PC-3 (cell line): ENCODE measurements around the gene C5AR1. TPM values are rescaled to one million over a fixed set of nuclear protein-coding genes. Genes with fewer than 3 reads are reported as not detected.

ENCODE experiments used
- ATAC-seq: fragments of 200-7000 bp; cut with Tn5 transposase; 2 replicates; pipeline ENCODE4 v1.9.1; 2020; ENCODE audit warnings: mild to moderate bottlenecking, moderate library complexity
- BruUV-seq: library from RNA; stranded (reverse); fragments of 400-500 nt; replicated peaks from 2 replicates; lab custom pipeline; 2021; lab: Mats Ljungman, UMichigan
- CTCF ChIA-PET: fragments of 300-600 bp; sonication (Branson Sonifier 250); formaldehyde crosslinking; loops from one replicate; lab custom pipeline; 2022; ENCODE audit warnings: antibody characterized with exemption; lab: Charles Lee
- POLR2A ChIA-PET: fragments of 300-600 bp; sonication (Branson Sonifier 250); formaldehyde crosslinking; loops from one replicate; lab custom pipeline; 2022; ENCODE audit warnings: antibody characterized with exemption; ENCODE audit not compliant: unreplicated experiment; lab: Charles Lee
- DNase-seq: peaks from one replicate; pipeline ENCODE4 v3.0.0-alpha.2; 2015
- H2AFZ ChIP-seq: fragments of 300-600 bp; sonication (generic); 2 replicates; pipeline ENCODE4 v1.6.0; 2016; ENCODE audit warnings: antibody characterized with exemption, low read length
- H3F3A ChIP-seq: fragments of 300-600 bp; sonication (generic); one replicate; pipeline ENCODE4 v1.6.0; 2017; ENCODE audit warnings: antibody characterized with exemption, low read length, control low read depth, mild to moderate bottlenecking; ENCODE audit not compliant: unreplicated experiment
- H3K27ac ChIP-seq: fragments of 300-600 bp; sonication (generic); 2 replicates; pipeline ENCODE4 v1.5.1; 2016; ENCODE audit warnings: mild to moderate bottlenecking, low read length
- H3K27me3 ChIP-seq: fragments of 300-600 bp; sonication (generic); 2 replicates; pipeline ENCODE4 v1.6.1; 2016; ENCODE audit warnings: low read length, mixed read lengths
- H3K36me3 ChIP-seq: fragments of 300-600 bp; sonication (generic); 2 replicates; pipeline ENCODE4 v1.6.1; 2016; ENCODE audit warnings: low read depth, mixed run types, low read length, mixed read lengths
- H3K4me1 ChIP-seq: fragments of 300-600 bp; sonication (generic); 2 replicates; pipeline ENCODE4 v1.5.1; 2016; ENCODE audit warnings: low read length; ENCODE audit not compliant: insufficient read depth
- H3K4me2 ChIP-seq: fragments of 300-600 bp; sonication (generic); 2 replicates; pipeline ENCODE4 v1.6.0; 2016; ENCODE audit warnings: low read length
- H3K4me3 ChIP-seq: fragments of 300-600 bp; sonication (generic); 2 replicates; pipeline ENCODE4 v1.5.1; 2016; ENCODE audit warnings: mild to moderate bottlenecking, low read length, mixed read lengths
- H3K79me2 ChIP-seq: fragments of 300-600 bp; sonication (generic); 2 replicates; pipeline ENCODE4 v1.6.1; 2017; ENCODE audit warnings: low read length, mixed read lengths
- H3K9ac ChIP-seq: fragments of 300-600 bp; sonication (generic); 2 replicates; pipeline ENCODE4 v1.6.0; 2016; ENCODE audit warnings: mild to moderate bottlenecking, low read length
- H3K9me2 ChIP-seq: fragments of 300-600 bp; sonication (generic); replicated peaks from 2 replicates; pipeline ENCODE4 v1.6.1; 2016; ENCODE audit warnings: mixed run types, low read length, mixed read lengths
- H3K9me3 ChIP-seq: fragments of 300-600 bp; sonication (generic); 2 replicates; pipeline ENCODE4 v1.6.1; 2016; ENCODE audit warnings: low read length, mixed read lengths
- H4K20me1 ChIP-seq: fragments of 300-600 bp; sonication (generic); 2 replicates; pipeline ENCODE4 v1.6.1; 2016; ENCODE audit warnings: low read length, mixed read lengths
- EZH2 ChIP-seq: fragments of 300-600 bp; sonication (generic); IDR thresholded peaks from one replicate; pipeline ENCODE4 v1.6.1; 2017; ENCODE audit warnings: antibody characterized with exemption, mild to moderate bottlenecking, low read length; ENCODE audit not compliant: unreplicated experiment
- EZH2phosphoT487 ChIP-seq: fragments of 300-600 bp; sonication (generic); IDR thresholded peaks from 2 replicates; pipeline ENCODE4 v1.6.1; 2018; ENCODE audit warnings: mild to moderate bottlenecking, antibody characterized with exemption, low read length, borderline replicate concordance
- intact Hi-C: fragments of 100-400 bp; cut with micrococcal nuclease; formaldehyde crosslinking; loops from 2 replicates; pipeline ENCODE4 v1.9.0; 2023
- total RNA-seq: library from RNA; depleted of rRNA; stranded (reverse); fragments of >200 nt; gene quantifications from 2 replicates; pipeline ENCODE4 v1.2.3, GENCODE V29; 2014
- TF ChIP-seq, protein P1 (sequence below): fragments of 300-600 bp; sonication (generic); conservative IDR thresholded peaks from 2 replicates; pipeline ENCODE4 v1.5.1; 2017; ENCODE audit warnings: antibody characterized with exemption, low read depth, mild to moderate bottlenecking, low read length

The C5AR1 gene
- total RNA-seq, 1 experiment from 2014 or later, result not detected

DNA sequence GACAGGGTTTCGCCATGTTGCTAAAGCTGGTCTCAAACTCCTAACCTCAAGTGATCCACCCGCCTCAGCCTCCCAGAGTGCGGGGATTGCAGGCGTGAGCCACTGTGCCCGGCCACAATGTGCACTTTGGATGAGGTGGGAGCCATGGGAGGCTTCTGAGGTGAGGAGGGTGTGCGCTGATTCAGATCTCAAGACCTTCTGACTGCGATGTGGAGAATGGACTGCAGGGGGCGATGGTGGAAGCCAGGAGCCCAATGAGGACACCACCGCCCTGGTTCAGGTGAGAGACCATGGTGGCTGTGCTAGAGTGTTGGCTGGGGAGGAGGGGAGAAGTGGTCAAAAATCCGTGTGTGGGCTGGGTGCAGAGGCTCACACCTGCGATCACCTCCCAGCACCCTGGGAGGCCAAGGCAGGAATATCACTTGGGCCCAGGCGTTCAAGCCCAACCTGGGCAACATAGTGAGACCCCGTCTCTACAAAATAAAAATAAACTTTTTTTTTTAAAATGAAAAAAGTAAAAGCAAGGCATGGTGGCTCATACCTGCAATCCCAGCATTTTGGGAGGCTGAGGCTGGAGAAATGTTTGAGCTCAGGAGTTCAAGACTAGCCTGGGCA is 29.4 kb upstream of the C5AR1 start:
- no peak overlapping the region for H3K27ac ChIP-seq

DNA sequence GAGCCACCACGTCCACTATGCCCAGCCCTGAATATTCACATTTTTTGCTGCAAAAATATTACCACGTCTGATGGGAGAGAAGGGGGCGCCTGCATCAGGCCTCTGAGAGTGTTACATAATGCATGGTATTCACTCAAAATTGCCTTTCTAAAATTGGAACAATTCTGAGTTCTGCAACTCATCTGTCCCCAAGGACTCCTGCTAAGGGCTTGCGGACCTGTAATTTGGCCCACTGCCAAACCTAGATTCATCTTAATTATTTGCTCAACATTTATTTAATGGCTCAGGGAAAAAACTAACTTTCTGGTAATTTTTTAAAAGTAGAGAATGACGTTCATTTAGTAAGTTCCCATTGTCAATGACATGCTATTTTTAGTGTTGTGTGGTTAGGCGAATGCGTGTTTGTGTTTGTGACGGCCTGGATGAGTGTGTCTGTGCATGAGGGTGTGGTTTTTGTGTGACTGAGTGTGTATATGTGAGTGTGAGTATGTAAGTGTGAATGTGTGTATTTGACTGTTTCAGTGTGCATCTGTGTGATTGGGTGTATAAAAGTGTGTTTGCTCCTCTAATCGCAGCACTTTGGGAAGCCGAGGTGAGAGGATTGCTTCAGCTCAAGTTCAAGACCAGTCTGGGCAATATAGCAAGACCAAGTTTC is 26.1 kb upstream of the C5AR1 start:
- ATAC-seq (no peak), DNase-seq (no peak)
- ChIA-PET CTCF (no interaction called here), POLR2A (no interaction called here)
- no peak overlapping the region for H3K4me3 ChIP-seq
- H3K9me2 ChIP-seq, result no peaks in the 10 kb centered on the region
- no peaks in the 10 kb centered on the region for H3K36me3 ChIP-seq
- no peaks in the 10 kb centered on the region for H3K27me3 ChIP-seq
- H3K4me1 ChIP-seq, result no peaks in the 10 kb centered on the region
- H3K79me2 ChIP-seq, result no peaks in the 10 kb centered on the region
- H4K20me1 ChIP-seq, result no peaks in the 10 kb centered on the region
- intact Hi-C loops, result no loop called here
- H3K9ac ChIP-seq, result no peak overlapping the region
- BruUV-seq, result no TSS peak
- H3K27ac ChIP-seq, result no peak overlapping the region
- H3K9me3 ChIP-seq, result no peaks in the 10 kb centered on the region
- H3K4me2 ChIP-seq, result no peak overlapping the region
- H2AFZ ChIP-seq, result no peak overlapping the region
- H3F3A ChIP-seq, result no peaks in the 10 kb centered on the region
- TF ChIP-seq EZH2phosphoT487 (no peak), EZH2 (no peak)
- TF ChIP-seq, protein P1, sequence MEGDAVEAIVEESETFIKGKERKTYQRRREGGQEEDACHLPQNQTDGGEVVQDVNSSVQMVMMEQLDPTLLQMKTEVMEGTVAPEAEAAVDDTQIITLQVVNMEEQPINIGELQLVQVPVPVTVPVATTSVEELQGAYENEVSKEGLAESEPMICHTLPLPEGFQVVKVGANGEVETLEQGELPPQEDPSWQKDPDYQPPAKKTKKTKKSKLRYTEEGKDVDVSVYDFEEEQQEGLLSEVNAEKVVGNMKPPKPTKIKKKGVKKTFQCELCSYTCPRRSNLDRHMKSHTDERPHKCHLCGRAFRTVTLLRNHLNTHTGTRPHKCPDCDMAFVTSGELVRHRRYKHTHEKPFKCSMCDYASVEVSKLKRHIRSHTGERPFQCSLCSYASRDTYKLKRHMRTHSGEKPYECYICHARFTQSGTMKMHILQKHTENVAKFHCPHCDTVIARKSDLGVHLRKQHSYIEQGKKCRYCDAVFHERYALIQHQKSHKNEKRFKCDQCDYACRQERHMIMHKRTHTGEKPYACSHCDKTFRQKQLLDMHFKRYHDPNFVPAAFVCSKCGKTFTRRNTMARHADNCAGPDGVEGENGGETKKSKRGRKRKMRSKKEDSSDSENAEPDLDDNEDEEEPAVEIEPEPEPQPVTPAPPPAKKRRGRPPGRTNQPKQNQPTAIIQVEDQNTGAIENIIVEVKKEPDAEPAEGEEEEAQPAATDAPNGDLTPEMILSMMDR, result no peak

More for the DNA sequence above, 29.4 kb upstream of the C5AR1 start:
- intact Hi-C loops, result no loop called here
- Histone ChIP-seq H4K20me1 (no peaks in the 10 kb centered on the region), H2AFZ (no peak overlapping the region), H3K79me2 (no peaks in the 10 kb centered on the region), H3K27me3 (no peaks in the 10 kb centered on the region), H3K4me3 (no peak overlapping the region), H3F3A (no peaks in the 10 kb centered on the region), H3K9me2 (no peaks in the 10 kb centered on the region), H3K9ac (no peak overlapping the region), H3K9me3 (no peaks in the 10 kb centered on the region), H3K36me3 (no peaks in the 10 kb centered on the region), H3K4me1 (0 out of 2 replicates have a peak, but pooled peaks cover 1% of the 10 kb centered on the region), H3K4me2 (no peak overlapping the region)
- BruUV-seq, result no TSS peak
- ChIA-PET CTCF (no interaction called here), POLR2A (no interaction called here)
- TF ChIP-seq EZH2phosphoT487, result no peak
- no peak for TF ChIP-seq EZH2
- TF ChIP-seq, protein P1, result peak; percentile 38; the same call in 1 of the 2 replicates
- DNase-seq (peak; percentile 44), ATAC-seq (no peak; the same call in 1 of the 2 replicates)

DNA sequence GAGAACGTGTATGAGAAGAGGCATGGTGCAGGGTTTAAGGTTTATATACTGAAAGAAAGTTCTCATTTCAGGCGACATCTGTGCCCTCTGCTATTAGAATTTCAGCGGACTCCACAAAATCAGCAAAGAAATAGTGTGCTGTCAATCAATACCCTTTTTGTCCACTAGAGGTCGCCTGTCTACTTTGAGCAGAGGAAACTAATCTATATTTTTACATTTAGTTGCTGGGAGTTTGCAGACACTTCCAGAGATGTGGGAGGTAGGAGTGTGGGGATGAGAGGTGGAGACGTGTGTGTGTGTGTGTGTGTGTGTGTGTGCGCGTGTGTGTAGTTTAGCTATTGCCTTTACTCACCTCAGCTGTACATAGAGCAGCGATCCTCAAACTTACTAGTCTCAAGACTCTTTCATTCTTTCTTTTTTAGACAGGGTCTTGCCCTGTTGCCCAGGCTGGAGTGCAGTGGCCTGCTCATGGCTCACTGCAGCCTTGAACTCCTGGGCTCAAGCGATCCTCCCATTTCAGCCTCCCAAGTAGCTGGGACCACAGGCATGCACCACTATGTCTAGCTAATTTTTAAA is 25.2 kb upstream of the C5AR1 start:
- no peak overlapping the region for H3K4me2 ChIP-seq
- H4K20me1 ChIP-seq, result no peaks in the 10 kb centered on the region
- H3F3A ChIP-seq, result no peaks in the 10 kb centered on the region
- ATAC-seq, result peak; percentile 52; the same call in 1 of the 2 replicates
- intact Hi-C loops, result no loop called here
- H3K4me3 ChIP-seq, result no peak overlapping the region
- no peak overlapping the region for H3K27ac ChIP-seq
- peaks cover 5% of the 10 kb centered on the region for H3K4me1 ChIP-seq
- POLR2A ChIA-PET, result no interaction called here
- CTCF ChIA-PET, result interaction anchor here (0.5 kb wide), 1 partner anchor 134 kb away, joined by 3 read pairs; no protein-coding TSS in a partner anchor
- no peaks in the 10 kb centered on the region for H3K27me3 ChIP-seq
- no peak overlapping the region for H2AFZ ChIP-seq
- BruUV-seq, result no TSS peak
- H3K9me2 ChIP-seq, result no peaks in the 10 kb centered on the region
- no peaks in the 10 kb centered on the region for H3K36me3 ChIP-seq
- no peak overlapping the region for H3K9ac ChIP-seq
- no peaks in the 10 kb centered on the region for H3K9me3 ChIP-seq
- no peaks in the 10 kb centered on the region for H3K79me2 ChIP-seq
- DNase-seq, result peak; percentile 71
- TF ChIP-seq, protein P1, result peak; percentile 76
- TF ChIP-seq EZH2phosphoT487, result no peak
